Hematopoietic multipotent progenitor cell treated with erythropoietin and hydrocortisone succinate and interleukin-3 and kit ligand, for 17 days (in vitro differentiated cells): ENCODE results near the gene PSMG4.
A peak's percentile ranks its signal among the peaks of the same experiment; 100 is the strongest.

Source experiments
- DNase-seq: peaks from one replicate; pipeline ENCODE4 v3.0.0-alpha.2; 2015; ENCODE audit warnings: low spot score

The PSMG4 gene

GRCh38 chr6:3251462-3252314, 7.1 kb upstream of the PSMG4 start:
- DNase-seq, result peak; percentile 91

- no peak for DNase-seq
Measured at GRCh38 chr6:3252369-3252768, 6.4 kb upstream of the PSMG4 start.

DNA sequence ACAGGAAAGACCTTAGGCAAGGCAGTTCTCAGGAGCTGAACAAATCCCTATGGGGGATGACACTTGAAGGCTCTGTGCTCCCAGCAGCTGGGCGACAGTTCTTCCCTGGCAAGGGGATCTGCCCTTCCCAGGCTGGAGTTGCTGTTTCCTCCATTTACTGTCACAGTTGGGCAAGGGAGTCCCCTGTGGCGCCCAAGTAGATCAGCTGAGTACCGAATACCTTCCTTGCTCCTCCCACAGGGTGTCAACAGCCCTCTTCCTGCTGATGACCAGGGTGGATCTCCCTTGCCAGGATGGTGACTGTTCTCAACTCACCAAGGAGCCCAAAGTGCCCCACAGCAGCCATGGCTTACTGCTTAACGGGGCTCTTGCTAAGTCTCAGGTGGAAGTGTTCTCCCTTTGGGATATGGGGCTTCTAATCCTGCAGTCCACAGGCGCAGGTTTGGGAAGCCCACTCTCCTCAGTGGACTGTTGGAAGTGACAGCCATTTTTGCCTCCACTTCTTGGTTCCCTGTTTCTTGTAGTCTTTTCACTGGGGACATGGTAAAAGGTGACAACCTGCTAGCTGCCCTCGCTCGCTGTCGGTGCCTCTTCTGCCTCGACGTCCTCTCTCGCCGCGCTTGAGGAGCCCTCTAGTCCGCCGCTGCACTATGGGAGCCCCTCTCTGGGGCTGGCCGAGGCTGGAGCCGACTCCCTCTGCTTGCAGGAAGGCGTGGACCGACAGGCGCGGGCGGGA, 5.7 kb upstream of the PSMG4 start:
- no peak for DNase-seq

- no peak for DNase-seq
Measured at GRCh38 chr6:3253597-3253961, 5.2 kb upstream of the PSMG4 start.

DNA sequence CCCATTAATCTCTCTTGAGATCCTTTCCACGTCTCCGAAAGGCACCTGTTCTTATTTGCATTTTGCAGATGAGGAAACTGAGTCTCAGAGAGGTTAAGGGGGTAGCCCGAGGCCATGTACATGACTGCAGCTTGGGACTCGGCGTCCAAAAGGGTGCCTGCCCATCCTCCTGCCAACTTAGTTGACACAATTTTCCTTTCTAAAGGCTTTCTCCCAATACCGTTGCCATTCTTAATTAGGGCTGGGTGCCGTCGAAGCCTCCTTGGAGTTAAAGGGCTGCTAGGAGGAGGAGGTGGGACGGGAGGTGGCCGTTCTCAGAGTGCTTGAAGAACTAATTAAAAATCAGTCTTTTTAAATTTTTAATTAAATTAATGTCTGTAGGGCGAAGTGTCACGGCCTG, 546 bp upstream of the PSMG4 start:
- DNase-seq, result no peak

DNA sequence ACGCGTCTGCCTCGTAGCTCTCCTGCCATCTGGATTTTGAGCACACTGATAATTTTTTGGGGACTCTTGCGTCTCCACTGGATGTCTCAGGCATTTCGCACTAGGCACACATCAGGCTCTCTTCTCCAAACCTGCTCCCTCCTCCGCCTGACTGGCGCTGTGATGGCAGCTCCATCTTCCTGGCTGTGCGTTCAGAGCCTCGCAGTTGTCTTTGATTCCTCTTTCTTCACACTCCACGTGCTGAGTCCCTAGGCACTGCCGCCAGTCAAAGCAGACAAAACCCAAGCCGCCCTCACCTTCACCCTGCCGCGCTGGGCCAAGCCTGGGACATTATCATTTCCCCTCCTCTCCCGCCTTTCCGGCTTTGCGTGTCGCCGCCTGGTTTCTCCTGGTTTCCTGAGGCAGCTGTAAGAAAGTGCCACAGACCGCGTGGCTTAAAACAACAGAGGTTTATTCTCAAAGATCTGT, 778 bp downstream of the PSMG4 start:
- DNase-seq, result peak; percentile 41

DNA sequence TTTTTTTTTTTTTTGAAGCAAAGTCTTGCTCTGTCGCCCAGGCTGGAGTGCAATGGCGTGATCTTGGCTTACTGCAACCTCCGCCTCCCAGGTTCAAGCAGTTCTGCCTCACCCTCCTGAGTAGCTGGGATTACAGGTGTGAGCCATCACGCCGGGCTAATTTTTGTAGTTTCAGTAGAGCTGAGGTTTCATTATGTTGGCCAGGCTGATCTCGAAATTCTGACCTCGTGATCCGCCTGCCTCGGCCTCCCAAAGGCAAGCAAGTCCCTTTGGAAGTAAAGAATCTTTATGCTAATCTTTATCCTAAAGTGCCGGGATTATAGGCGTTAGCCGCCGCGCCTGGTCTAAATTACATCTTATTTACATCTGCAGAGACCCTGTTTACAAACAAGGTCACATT, 1.5 kb downstream of the PSMG4 start:
- DNase-seq, result no peak

DNA sequence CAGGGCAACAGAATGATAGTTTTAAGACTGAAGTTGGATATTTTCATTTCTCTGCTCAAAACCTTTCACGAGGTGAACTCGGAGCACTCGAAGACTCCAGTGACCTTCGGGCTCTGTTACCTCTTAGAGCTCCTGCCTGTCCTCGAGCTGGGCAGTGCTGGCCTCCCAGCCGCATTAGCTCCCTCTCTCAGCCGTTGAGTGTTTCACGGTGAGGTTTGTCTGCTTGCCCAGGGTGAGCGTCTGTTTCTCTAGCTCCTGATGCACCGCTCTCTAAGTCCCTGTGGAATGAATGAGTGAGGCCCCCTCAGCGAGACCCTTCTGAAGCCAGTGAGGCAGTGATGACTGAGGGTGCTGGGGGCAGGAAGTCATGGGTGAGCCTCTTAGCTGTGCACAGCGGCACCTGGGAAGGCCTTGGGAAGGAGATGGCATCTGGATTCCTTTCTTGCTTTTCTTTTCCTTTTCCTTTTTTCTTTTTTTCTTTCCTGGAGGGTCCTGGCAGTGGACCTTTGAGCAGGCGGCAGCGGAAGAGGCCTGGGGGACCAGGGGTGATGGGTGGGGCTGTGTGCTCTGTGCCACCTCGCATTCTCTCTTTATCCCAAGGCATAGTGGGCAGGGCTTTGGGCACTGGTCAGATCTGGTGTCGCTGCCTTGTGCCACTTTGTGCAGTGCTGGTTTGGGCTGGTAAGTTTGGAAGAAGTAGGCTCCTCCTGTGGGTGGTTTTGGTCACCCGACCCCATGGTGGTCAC, 2.2 kb downstream of the PSMG4 start:
- DNase-seq, result no peak

GRCh38 chr6:3261518-3261820, 2.7 kb downstream of the PSMG4 start:
- DNase-seq, result no peak

- no peak for DNase-seq
Measured at GRCh38 chr6:3261921-3262320, 3.2 kb downstream of the PSMG4 start.

DNA sequence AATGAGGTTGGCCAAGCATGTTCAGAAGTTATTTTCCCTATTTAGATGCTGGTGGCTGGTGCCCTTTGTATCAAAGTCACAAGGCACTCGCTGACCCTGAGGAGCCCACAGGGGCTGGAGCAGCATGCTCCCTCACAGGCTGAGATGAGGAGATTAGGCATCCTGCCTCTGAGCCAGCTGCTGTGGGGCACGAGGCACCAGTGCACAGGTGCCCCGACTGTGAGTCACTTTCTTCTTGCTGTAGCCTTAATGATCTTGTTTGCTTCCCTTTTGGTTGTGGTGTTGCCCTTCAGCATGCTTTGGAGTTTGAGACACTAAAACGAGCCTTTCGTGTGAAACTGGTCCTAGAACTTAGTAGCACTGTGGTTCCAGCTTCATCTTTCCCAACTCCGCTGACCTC, 4.3 kb downstream of the PSMG4 start:
- no peak for DNase-seq

GRCh38 chr6:3264356-3264755, 5.6 kb downstream of the PSMG4 start:
- no peak for DNase-seq

DNA sequence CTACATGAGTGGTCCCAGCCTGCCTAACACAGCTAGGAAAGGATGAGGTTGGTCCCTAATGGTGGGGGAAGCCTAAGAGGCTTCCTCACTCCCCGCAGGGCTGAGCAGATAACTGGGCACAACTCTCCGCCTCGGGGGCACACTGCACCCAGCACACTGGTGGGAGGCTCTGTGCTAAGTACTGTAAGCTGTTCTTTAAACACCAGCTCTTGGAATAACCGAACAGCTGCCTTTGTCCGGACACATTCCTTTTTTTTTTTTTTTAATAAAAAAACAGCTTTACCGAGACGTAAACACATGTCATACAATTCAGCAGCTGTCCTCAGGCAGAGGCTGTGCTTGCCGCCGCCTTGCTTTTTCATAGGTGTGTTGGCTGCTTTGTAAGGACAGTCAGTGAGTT, 6.9 kb downstream of the PSMG4 start:
- no peak for DNase-seq

GRCh38 chr6:3266170-3266569, 7.4 kb downstream of the PSMG4 start:
- DNase-seq, result no peak

DNA sequence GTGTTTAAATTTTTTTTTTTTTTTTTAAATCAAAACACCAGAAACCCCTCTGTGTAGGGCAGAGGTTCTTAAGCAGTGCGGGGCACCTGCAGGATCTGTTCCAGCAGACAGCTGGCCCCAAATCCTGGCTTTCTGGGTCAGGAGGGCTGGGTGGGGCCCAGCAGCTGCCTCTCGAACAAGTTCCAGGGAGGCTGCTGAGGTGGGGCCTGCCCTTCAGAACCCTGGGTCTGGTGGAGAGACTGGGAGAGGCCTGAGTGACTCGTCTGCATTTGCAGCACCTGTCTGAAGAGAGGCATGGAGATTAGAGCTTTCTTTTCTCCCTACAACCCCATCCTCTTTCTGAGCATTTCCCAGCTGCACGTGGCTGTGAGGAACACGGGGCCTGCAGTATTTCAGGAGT, 8.4 kb downstream of the PSMG4 start:
- no peak for DNase-seq

DNA sequence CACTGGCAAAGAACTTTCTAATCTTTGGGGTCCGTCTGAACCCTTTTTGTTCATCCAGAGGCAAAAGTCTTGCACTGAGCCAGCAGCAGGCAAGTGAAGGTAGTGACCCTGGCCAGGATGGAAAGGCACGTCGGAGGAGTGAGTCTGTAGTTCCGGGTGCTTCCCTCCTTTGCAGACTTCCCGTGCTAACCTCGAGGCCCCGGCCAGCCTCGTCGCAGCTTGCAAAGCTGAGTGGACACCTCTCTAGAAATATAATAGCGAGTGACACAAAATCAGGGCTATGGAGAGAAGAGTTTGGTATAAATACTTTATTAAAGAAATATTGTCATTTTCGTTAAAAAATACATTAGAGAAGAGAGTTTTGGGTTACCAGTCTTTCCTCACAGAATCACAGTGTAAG, 9.9 kb downstream of the PSMG4 start:
- no peak for DNase-seq

- no peak for DNase-seq
Measured at GRCh38 chr6:3269281-3269975, 10.7 kb downstream of the PSMG4 start.

- DNase-seq, result no peak
Measured at GRCh38 chr6:3270258-3270657, 11.5 kb downstream of the PSMG4 start.

GRCh38 chr6:3271756-3272155, 13.0 kb downstream of the PSMG4 start:
- DNase-seq, result no peak

GRCh38 chr6:3272911-3273547, 14.3 kb downstream of the PSMG4 start:
- no peak for DNase-seq

DNA sequence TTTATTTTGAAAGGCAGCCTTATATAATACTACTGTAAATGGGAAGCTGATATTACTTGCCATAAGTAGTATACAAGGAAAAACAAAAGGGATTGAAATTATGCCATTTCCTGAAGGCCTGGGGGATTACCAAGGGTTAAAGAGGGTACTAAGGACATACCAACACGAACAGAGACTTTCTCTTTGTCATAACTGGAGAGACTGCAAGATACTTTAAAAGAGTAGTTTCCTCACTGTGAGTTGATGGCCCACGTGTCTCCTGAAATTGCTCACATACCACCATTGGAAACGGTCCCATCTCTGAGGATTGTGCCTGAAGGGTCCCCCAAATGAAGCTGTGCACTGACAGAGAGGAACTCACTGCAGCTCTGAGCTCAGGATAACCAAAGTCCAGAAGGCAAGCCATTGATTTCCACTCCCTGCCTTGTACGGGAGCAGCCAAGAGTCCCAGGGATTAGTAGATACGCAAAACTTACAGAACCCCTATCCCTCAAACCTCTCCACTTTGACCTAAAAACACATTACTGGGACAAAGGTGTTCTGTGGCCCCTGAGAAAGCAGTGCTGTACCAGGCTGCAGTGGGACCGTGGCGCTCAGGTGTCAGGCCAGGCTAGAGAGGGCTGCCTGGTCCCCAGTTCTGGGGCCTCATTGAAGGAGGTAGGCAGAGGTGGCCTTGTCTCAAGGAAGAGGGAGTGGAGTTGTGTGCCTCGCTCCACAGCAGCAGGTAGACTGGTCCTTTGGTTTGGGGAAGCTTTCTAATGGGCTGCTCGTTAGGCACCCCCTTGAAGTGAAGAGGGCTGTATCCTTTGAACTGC, 15.2 kb downstream of the PSMG4 start:
- DNase-seq, result no peak
